ENCODE results near the gene NR4A1.

GRCh38 chr12:52026263-52026662 is 25.0 kb upstream of the NR4A1 start:
- TF ChIP-seq ZNF266 (tag by site-specific recombination; IDR thresholded peaks at IDR 0.05; ENCODE audit: low read depth) (no peak), CTCF (tag by site-specific recombination; IDR thresholded peaks at IDR 0.05) (no peak), REPIN1 (tag by site-specific recombination; IDR thresholded peaks at IDR 0.05; ENCODE audit: low read depth) (no peak), HIC1 (tag by site-specific recombination; IDR thresholded peaks at IDR 0.05) (no peak), ZNF146 (tag by site-specific recombination; IDR thresholded peaks at IDR 0.05) (no peak), ZNF670 (tag by site-specific recombination; IDR thresholded peaks at IDR 0.05; ENCODE audit: low read depth) (no peak), ZNF791 (tag by site-specific recombination; IDR thresholded peaks at IDR 0.05) (no peak), TCF7L2 (IDR thresholded peaks at IDR 0.05; ENCODE audit: borderline replicate concordance, low read depth, low read length) (no peak), ZNF148 (tag by site-specific recombination; IDR thresholded peaks at IDR 0.05; ENCODE audit: borderline replicate concordance) (no peak), ZNF501 (tag by site-specific recombination; IDR thresholded peaks at IDR 0.05) (no peak), BCL11A (tag by site-specific recombination; IDR thresholded peaks at IDR 0.05; ENCODE audit: low read depth) (no peak), ZBTB49 (tag by site-specific recombination; IDR thresholded peaks at IDR 0.05; ENCODE audit: low read depth) (no peak), ZNF548 (tag by site-specific recombination; IDR thresholded peaks at IDR 0.05) (no peak)
